ENCODE measurements around the gene SEC24A.

- TF ChIP-seq EZH2 (IDR thresholded peaks at IDR 0.05; ENCODE audit: insufficient read depth, poor library complexity, severe bottlenecking) (no peak), EZH2phosphoT487 (IDR thresholded peaks at IDR 0.05; ENCODE audit: insufficient read depth, low read depth) (no peak)
Measured at GRCh38 chr5:134611515-134611914, 37.1 kb upstream of the SEC24A start.
